T-helper 22 cell (primary cell): Measurements from ENCODE around the gene SDHAF3.
"Not testable (repeated sequence)": the region's sequence is repeated elsewhere in the genome, so short reads cannot be mapped to it uniquely, and the experiment has no call there.

Experiments used
- DNase-seq: peaks from one replicate; pipeline ENCODE4 v3.0.0-alpha.2; 2020; ENCODE audit warnings: low read depth

Gene SDHAF3

DNA sequence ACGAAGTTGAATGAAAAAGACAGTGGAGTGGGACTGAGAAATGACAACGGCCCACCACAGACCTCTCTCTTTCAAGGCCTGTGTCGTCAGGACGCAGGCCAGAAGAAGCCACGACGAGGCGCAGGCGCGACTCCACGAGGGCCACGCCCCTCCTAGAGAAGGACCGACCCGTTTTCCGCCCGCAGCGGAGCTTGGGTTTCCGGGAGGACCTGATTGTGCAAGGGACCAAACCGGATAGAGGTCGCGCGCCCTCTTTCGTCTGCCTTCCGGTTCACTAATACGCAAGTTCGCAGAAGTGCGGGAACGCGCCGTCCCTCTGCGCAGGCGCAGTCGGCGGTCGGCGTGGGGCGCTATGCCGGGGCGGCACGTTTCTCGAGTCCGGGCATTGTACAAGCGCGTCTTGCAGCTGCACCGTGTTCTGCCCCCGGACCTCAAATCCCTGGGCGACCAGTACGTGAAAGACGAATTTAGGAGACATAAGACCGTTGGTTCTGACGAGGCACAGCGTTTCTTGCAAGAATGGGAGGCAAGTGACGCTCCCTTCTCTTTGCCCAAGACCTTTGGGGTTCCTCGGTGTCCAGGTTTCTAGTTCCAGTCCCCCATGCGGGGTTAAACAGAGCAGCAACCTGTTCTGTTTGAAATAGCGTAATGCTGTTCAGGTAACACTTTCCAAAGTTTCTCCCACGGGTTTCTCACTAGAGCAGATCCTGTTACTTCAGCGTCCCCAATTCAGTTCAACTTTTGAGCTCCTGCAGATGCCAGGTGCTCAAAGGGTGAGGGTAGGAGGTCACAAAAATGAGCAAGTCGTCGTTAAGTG lies at the start of gene SDHAF3:
Gene SDHAF3, plus strand, starts transcription at position 327 of the 817 bp plus-strand sequence. Its CDS starts 26 bp downstream, at position 353.
- peak; percentile 95 for DNase-seq

DNA sequence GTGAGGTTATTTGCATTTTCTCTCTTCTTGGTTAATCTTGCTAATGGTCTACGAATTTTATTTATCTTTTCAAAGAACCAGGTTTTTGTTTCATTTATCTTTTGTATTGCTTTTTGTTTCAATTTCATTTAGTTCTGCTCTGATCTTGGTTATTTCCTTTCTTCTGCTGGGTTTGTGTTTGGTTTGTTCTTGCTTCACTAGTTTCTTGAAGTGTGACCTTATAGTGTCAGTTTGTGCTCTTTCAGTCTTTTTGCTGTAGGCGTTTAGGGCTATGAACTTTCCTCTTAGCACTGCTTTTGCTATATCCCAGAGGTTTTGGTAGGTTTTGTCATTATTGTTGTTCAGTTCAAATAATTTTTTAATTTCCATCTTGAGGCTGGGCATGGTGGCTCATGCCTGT lies 45.5 kb upstream of the SDHAF3 start:
- not testable (repeated sequence) for DNase-seq

DNA sequence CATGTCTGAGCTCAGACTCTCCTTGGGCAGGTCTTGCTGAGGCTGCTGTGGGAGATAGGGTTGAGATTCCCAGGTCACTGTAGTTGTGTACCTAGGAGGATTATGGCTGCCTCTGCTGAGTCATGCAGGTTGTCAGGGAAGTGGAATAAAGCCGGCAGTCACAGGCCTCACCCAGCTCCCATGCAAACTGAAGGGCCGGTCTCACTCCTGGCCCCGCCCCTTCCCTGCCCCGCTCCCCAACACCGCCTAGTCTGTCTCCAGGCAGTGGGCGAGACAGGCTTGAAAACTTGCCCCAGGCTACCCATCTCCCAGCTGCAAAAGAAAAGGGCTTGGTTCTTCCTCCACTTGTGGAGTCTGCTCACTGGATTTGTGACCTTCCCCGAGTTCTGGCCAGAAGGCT lies 41.6 kb upstream of the SDHAF3 start:
- no peak for DNase-seq

DNA sequence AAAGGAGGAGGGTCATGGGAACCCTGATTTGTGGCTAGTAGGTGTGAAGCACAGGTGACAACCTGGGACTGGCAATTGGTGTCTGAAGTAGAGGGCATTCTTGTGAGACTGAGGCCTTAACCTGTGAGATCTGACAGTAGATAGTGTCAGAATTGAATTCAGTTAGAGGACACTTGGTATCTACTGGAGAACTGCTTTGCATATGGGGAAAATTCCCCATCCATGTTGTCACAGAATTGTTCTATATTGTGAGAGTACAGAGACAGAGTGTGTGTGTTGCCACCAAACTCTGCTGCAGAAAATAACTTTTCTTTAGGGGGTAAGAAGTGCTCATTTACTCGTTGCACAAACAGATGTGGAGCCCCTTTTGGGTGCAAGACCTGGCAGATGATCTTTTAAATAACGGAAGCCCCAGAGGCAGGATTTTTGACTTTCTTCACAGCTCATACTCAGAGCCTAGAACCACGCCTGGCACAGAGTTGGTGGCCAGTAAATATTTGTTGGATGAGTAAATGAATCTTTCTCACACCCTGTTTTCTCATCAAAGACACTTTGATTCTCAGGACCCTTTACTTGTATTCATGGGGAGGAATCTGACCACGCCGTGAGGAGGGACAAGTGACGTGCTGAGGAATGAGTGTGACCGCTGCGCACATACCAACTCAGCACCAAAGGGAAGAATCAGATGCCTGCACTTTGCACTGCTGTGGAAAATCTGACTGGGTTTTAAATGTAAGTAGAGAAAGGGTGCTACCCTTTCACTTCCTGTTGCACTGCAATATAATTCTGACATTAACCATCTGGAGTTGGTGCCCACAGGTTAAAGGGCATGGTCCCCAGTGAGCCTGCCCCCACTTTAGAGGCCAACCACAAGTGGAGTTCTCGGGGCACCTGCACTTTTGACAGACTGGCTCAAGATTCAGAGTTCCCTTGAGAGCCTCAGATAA lies 39.2 kb upstream of the SDHAF3 start:
- no peak for DNase-seq

DNA sequence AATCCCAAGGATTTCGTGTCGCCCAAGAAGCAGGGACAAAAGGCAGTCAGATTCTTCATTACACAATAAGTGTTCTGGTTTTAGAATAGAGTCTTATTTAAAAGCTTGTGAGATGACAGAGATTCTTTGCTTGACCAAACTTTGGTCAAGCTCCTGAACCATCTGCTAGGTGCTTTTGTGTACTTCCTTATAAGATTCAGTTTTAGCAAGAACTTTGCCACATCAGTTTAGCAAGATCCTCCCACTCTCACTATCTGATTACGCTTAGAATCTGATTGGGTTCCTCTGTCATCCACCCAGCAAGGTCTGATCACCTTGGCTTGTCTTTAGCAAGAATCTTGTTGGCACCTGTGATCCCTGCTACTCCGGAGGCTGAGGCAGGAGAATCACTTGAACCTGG lies 38.2 kb upstream of the SDHAF3 start:
- DNase-seq = no peak

DNA sequence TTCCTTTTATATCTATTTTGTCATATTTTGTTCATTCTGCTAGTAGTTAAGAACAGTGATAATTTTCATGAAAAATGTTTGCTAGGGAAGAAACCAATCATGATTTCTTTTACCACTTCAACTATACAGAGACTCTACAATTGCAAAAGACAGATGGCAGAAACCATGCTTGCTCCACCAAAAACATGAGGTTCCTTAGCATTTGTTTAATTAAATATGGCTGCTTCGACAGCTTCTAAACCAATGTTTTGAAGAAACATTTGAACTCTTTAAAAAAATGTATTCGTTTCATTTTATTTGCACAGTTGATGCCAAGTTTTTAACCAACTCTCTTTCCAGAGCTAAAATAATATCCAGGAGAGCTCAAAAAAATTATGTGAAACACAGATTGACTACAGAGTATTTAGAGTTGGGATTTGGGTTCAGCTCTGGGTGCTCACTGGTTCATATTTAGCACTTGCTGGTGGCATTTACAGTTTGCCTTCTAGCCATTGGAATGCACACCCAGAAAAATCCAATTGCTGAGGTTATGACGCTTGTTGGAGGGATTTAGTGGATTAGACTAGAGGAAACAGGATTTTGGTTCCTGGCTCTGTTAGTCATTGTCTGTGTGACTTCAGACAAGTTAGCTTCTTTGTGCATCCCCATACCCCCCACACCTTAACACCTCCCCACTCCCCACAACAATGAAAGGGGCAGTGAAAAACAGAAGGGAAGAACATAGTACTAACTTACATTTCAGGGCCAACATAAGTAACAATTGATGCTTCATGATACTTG lies 35.8 kb upstream of the SDHAF3 start:
- DNase-seq = no peak

DNA sequence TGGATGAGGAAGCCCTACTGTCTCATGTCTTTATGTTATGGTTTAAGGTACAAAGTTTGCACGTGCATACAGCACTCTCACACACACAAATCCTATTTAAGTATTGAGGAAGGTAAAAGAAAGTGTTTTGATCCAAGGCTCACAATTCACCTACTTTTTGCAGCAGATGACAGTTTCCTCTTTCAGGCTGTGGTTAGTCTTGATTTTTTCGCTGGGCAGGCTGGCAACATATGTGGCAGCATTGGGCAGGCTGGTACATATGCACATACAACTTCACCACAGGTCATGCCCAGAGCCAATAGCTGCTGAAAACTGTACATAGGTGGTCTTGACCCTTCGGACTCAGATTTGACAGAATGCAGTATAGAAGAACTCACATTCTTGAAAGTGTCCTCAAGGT lies 29.1 kb upstream of the SDHAF3 start:
- DNase-seq = no peak

DNA sequence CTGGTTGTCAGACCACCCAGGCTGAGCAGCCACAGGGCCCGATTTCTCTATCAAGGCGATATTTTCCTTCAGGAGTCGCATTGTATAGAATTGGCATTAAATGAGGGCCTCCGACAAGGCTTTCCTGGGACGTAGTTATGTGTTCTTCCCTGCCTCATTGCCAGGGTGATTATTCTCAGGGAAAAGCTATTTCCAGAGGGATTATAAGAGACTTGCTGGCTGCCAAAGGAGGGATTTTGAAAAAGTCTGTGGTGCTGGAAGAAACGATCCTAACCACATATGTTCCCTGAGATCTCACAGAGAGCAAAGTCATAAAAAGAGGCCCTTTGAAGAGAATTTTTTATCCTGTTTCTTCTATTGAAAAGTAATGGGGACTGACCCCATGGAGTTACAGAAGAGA lies 27.7 kb upstream of the SDHAF3 start:
- no peak for DNase-seq

DNA sequence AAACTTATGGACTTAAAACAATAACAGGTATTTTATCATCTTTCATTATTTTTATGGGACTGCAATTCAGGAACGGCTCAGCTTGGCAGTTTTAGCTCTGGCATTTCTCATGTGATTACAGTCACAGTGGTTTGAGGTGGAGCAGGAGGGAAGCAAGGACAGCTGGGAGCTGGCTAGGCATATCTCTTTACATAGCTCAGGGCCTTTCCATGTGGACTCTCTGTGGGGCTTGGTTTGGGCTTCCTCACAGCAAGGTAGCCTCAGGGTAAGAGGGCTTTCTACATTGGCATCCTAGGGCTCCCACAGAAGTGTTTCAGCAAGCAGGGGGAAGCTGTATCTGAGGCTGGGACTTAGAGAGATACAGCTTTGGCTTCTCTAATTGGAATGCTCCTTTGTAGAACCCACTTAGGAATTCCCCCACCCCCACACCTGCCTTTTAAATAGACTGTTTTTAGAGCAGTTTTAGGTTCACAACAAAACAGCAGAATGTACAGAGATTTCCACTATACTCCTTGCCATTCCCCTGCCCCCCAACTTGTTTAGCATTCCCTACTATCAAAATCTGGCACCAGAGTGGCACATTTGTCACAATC lies 26.6 kb upstream of the SDHAF3 start:
- no peak for DNase-seq

DNA sequence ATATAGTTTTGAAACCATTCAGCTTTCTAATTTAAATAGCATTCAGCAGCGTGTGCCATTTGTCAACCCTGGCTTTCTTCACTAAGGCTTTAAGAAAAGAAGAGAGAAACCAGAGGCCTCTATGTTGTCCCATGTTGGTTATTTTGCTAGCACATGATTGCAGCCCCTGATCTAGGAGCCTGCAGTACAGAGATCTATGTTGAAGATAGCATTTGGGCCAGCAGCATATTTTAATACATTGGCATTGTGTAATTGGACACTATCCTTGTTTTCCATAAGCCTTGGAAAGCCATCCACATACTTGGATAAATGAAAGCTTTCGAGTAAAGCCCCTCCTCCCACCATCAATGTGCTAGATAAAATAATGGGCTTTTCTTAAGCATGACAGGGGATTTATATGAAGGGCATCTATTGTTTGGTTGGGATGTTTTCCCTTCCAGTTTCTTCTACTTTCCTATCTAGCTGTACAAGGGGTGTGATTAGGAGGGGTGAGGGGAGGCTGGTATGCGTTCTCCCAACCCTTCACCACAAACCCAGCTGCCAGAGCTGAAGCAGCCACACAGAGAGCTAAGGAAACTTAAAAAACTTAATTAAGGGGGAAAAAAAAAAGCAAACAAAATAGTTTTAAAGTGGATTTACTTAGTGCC lies 23.1 kb upstream of the SDHAF3 start:
- no peak for DNase-seq

DNA sequence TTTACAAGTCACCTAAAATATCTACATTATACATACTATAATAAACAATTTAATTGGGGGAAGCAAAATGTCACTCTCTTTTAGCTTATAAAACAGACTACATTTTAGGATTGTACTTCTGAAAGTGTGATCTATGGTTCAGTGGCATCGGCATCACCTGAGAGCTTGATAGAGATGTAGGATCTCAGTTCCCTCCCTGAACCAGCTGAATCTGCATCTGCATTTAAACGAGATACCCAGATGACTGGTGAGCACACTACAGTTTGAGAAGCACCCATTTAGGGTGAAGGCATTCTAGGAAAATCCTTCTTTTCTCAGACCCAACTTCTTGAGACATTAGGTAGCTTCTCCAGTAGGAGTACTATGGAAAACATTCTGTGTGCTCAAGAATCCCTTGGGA lies 21.5 kb upstream of the SDHAF3 start:
- no peak for DNase-seq

DNA sequence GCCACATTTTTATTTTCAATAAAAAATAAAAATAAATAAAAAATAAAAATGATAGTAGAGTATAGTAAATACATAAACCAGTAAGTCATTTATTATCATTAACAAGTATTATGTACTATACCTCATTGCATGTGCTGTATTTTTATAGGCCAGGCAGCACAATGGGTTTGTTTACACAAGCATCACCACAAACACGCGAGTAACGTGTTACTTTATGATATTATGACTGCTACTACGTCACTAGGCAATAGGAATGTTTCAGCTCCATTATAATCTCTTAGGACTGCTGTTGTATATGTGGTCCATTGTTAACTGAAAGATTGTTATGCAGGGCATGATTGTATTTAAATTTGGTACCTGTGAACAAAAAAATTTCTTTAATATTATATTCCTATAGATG lies 20.8 kb upstream of the SDHAF3 start:
- no peak for DNase-seq

DNA sequence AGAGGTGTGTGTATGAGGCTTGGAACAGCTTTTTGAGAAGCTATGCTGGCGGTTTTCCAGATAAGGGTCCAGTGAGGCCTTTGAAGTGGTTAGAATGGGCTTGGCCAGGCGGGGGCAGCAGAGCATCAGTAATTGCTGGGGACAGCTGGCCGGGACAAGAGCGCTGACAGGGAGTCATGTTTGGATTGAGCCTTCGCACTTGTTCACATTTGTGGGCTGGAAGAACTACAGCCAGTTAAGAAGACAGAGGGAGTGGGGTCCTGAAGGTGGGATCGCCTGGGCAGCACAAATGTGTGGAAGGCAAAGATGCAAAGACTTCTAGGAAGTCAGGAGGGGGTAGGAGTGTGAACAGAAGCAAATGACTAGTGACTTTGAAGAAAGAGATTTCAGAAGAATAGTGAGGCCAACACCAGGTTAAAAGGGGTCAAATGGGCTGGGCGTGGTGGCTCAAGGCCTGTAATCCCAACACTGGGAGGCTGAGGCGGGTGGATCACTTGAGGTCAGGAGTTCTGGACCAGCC lies 12.7 kb upstream of the SDHAF3 start:
- peak; percentile 25 for DNase-seq

DNA sequence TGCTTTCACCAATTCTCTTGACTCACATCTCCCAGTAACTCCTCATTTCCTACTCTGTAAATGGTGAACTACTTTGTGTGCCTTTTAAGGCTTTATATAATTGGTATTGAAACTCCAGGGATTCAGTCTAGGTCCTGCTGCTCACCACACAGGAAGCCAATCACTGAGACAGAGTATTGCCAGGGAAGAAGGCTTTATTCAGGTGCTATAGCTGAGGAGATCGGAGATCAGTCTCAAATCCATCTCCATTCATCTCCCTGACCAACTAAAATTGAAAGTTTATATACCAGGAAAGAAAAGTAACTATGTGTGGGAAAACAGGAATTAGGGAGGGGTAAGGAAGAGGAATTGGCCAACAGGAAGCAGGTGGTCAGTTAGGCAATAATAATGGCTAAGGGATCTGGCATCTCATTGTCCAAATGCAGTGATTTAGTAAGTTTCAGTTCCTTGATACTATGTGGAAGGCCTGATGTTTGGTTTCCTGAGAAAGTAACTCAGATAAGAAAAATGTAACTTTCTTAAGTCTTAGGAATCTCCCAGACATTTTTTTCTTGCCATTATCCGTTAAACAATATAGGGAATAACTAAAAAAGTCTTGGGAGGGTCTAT lies 10.2 kb upstream of the SDHAF3 start:
- no peak for DNase-seq

DNA sequence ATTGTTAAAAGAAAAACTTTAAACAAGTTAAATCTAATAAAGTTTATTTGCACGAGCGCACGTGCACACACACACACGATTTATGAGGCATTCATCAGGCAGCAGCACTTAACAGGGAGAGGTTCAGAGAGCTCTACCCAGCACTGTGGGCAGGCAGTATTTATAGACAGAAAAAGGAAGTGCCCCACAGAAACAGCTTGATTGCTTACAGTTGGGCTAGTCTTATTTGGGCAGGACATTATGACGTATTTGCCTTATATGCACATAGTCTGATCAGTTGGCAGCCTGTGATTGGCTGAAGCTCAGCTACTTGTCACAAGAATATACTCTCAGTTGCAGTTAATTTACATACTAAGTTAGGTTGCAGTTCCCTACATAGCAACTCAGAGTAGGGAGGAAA lies 1.2 kb upstream of the SDHAF3 start:
- DNase-seq = no peak

DNA sequence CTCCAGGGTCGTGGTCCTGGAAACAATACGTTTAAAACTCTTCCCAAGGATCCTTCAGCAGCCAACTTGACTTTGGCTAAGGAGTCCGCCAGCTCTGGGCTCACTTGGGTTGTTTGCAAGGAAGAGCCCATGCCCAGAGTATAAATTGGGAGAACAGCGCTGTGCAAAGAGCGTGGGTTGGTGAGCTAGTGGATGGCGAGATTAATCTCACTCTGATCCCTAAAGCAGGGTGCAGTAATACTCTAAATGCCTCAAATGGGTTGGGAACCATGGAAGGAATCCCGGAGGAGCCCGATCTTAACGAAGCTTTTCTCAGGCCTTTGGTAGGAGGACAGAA lies 495 bp upstream of the SDHAF3 start:
- DNase-seq = no peak

DNA sequence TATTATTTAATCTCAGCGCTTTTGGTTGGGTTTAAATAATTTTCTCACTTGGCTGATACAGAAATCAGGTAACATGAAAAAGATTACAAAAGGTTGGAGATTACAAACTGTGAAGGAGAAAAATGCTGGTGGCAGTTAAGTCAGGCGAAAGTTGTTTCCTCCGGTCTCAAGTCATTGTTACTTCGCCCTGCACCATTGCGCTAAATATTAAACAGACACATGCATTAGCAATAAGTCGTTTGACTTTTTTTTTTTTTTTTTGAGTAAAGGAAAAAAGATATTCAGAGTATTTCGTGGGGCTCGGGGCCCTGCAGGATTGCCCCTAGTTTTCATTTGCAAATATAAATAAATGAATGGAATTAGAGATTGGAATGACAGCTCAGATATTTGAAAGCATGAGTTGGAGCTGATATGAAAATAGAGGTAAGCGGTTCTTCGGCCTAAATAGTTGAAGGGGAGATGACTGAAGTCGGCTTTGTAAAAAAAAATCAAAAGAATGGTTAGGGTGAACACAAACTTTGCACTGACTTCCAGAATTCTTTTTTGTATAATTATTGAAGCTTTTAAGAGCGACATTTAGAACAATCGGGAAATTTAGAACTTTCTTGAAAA lies 914 bp downstream of the SDHAF3 start:
- DNase-seq = no peak

DNA sequence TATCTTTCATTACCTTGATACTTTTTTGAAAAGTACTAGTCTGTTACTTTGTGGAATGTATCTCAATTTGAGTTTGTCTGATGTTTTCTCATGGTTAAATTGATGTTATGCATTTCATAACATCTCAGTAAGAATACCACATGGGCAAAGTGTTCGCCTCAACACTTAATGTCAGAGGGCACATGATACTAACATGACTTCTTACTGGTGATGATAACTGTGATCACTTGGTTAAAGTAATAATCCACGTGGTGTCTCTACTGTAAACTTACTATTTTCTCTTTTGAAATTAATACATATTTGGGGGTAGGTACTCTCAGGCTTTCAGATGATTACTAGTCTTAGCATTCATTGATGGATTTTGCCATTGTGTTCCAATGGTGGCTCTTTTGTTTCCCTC lies 2.2 kb downstream of the SDHAF3 start:
- DNase-seq = no peak

DNA sequence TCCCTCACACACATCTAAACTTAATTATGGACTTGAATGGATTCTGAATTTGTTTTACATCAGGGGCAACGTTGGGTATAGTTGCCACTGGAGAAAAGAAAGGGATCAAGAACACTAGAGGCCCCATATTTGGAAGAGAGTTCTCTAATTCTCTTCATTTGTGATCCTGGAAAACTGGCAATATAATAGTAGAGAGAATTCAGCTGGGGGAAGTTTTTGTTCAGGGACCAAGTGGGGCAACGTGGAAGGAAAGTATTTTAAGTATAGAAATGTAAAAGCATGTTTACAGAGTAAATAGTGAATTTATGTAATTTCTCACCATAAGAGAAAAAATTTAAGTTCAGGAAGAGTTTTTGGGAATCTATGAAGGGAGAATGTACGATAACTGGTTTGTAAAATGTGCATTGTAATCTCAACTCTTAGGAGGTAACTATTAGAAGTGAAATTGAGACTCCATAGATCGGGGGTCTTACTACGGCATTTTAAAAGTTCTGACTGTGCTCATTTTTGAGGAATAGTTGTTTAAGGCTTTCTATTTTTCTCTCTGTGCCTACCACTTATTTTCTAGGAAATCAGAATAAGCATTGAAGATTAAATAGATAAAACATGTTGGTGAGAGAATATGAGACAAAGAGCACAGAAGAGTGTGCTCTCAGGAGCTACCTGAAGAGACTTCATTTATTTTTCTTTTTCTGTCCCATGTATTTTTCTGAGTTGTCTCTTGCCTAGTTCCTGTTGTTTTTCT lies 3.4 kb downstream of the SDHAF3 start:
- no peak for DNase-seq

DNA sequence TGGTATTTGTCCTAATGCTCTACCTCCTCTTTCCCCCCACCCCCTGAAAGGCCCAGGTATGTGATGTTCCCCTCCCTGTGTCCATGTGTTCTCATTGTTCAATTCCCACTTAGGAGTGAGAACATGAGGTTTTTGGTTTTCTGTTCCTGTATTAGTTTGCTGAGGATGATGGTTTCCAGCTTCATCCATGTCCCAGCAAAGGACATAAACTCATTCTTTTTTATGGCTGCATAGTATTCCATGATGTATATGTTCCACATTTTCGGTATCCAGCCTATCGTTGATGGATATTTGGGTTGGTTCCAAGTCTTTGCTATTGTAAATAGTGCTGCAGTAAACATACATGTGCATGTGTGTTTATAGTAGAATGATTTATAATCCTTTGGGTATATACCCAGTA lies 5.6 kb downstream of the SDHAF3 start:
- DNase-seq = not testable (repeated sequence)
